ENCODE results near the gene PCP2. TPM values are rescaled to one million over a fixed set of nuclear protein-coding genes. Genes with fewer than 3 reads are reported as not detected.

PCP2 gene
- polyA plus RNA-seq, 1 experiment = not detected

DNA sequence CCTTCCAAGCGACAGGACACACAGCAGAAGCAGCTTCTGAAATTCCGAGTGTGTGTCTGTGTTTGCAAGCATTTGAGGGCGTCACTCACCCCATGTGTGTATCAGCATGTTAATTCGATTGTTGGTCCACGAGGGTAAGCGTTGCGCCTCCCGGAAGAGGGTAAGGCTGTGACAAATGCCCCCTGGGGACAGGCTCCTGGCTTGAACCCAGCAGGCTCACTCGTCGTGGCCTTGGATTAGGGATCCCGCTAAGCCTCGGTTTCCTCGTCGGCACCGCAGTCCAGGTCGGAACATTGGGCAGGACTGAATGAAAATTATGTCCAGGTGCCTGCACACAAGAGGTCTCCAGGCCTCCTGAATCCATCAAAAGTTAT is 2.8 kb upstream of the PCP2 start:
- Histone ChIP-seq H3K4me3 (ENCODE audit: low read depth, low read length) (no peak overlapping the region), H3K27me3 (ENCODE audit: control insufficient read depth, insufficient read depth, low read length) (peaks cover 6% of the 10 kb centered on the region), H3K9me3 (ENCODE audit: control insufficient read depth, insufficient read depth, low read length) (peaks cover 6% of the 10 kb centered on the region; the same call in 1 of the 2 replicates), H3K27ac (ENCODE audit: low read depth, low read length) (no peak overlapping the region)
- TF ChIP-seq, protein P1, sequence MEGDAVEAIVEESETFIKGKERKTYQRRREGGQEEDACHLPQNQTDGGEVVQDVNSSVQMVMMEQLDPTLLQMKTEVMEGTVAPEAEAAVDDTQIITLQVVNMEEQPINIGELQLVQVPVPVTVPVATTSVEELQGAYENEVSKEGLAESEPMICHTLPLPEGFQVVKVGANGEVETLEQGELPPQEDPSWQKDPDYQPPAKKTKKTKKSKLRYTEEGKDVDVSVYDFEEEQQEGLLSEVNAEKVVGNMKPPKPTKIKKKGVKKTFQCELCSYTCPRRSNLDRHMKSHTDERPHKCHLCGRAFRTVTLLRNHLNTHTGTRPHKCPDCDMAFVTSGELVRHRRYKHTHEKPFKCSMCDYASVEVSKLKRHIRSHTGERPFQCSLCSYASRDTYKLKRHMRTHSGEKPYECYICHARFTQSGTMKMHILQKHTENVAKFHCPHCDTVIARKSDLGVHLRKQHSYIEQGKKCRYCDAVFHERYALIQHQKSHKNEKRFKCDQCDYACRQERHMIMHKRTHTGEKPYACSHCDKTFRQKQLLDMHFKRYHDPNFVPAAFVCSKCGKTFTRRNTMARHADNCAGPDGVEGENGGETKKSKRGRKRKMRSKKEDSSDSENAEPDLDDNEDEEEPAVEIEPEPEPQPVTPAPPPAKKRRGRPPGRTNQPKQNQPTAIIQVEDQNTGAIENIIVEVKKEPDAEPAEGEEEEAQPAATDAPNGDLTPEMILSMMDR (IDR thresholded peaks at IDR 0.05; ENCODE audit: low read depth, low read length) = no peak
- DNase-seq (ENCODE audit: low read depth, low spot score) = no peak
- ChIA-PET POLR2A (no interaction called here), CTCF (no interaction called here)

DNA sequence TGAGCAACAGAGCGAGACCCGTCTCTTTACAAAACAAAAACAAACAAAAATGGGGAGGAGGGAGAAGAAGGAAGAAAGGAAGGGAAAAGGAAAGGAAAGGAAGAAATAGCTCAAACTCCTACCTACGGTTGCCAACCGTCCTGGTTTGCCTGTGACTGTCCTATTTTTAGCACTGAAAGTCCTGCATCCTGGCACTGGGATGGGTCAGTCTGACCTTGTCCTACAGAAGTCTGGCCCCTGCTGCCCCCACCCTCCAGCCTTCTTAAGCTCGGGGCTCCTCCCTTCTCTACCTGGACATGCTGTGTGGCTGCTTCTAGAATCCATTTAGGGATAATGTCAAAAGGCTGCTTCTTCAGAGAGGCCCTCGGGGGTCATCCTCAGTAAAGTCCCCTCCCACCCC is 2.2 kb upstream of the PCP2 start:
- H3K27ac ChIP-seq (ENCODE audit: low read depth, low read length) = no peak overlapping the region
- peaks cover 6% of the 10 kb centered on the region for H3K27me3 ChIP-seq (ENCODE audit: control insufficient read depth, insufficient read depth, low read length)
- ChIA-PET POLR2A (no interaction called here), CTCF (interaction anchor here (0.7 kb wide), 1 partner anchor 22 kb away, joined by 3 read pairs; no protein-coding TSS in a partner anchor)
- DNase-seq (ENCODE audit: low read depth, low spot score) = no peak
- peaks cover 3% of the 10 kb centered on the region; the same call in 1 of the 2 replicates for H3K9me3 ChIP-seq (ENCODE audit: control insufficient read depth, insufficient read depth, low read length)
- TF ChIP-seq, protein P1 (IDR thresholded peaks at IDR 0.05; ENCODE audit: low read depth, low read length) = no peak
- no peak overlapping the region for H3K4me3 ChIP-seq (ENCODE audit: low read depth, low read length)

DNA sequence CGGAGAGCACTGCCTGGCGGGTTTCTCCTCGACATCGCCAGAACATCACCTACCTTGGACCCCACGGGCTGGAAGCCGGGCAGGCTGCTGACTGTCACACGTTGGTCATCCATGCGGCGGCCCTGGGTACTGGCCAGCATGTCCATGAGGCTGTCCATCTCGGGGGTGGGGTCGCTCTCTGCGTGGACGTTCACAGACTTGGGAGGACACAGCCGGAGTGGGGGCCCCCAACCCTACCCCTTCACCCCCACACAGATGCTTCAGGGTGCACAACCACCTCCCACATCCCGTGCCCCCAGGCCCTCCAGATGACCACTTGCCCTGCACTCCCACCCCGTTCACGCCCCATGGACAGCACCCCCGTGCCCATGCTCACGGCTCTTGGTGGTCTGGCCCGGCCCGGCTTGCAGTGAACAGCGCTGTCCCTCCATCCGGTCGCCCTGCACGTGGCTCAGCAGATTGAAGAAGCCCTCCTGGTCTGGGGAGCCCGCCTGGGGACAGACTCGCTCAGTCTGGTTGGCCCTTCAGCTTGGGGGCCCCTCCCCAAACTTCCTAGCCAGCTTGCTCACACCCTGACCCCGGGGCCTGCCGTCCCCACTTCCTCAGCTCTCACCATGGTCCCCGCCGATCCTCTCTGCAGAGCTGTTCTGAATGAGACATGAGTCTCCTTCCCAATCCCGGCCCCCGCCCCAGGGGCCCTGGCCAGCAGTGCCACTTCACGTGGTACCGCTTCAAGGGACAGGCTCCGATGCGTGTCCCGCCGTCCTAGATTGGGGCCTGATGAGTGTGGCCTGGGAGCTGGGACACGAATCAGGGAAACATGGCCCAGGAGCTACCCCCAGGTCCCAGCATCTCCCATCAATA is 947 bp downstream of the PCP2 start:
- Histone ChIP-seq H3K4me3 (ENCODE audit: low read depth, low read length) (no peak overlapping the region), H3K27ac (ENCODE audit: low read depth, low read length) (no peak overlapping the region), H3K27me3 (ENCODE audit: control insufficient read depth, insufficient read depth, low read length) (peaks cover 4% of the 10 kb centered on the region), H3K9me3 (ENCODE audit: control insufficient read depth, insufficient read depth, low read length) (no peaks in the 10 kb centered on the region; the same call in 1 of the 2 replicates)
- TF ChIP-seq, protein P1 (IDR thresholded peaks at IDR 0.05; ENCODE audit: low read depth, low read length) = no peak
- no peak for DNase-seq (ENCODE audit: low read depth, low spot score)
- ChIA-PET POLR2A (no interaction called here), CTCF (interaction anchor here (0.5 kb wide), 1 partner anchor 17 kb away, joined by 3 read pairs; no protein-coding TSS in a partner anchor)

GRCh38 chr19:7631577-7631976 is 1.9 kb downstream of the PCP2 start:
- Histone ChIP-seq H3K9me3 (ENCODE audit: control insufficient read depth, insufficient read depth, low read length) (no peaks in the 10 kb centered on the region; the same call in 1 of the 2 replicates), H3K27me3 (ENCODE audit: control insufficient read depth, insufficient read depth, low read length) (no peaks in the 10 kb centered on the region), H3K27ac (ENCODE audit: low read depth, low read length) (no peak overlapping the region), H3K4me3 (ENCODE audit: low read depth, low read length) (no peak overlapping the region)
- DNase-seq (ENCODE audit: low read depth, low spot score) = no peak
- ChIA-PET CTCF (interaction anchor here (2.5 kb wide), 1 partner anchor 63 kb away, joined by 14 read pairs; no protein-coding TSS in a partner anchor), POLR2A (no interaction called here)
- TF ChIP-seq, protein P1 (IDR thresholded peaks at IDR 0.05; ENCODE audit: low read depth, low read length) = no peak

Data from AG04450 (cell line).